OCI-LY7 (cell line): ENCODE results near the gene NT5C3A.

ENCODE experiments used
- CTCF ChIP-seq: fragments of 200-600 bp; sonication (generic); conservative IDR thresholded peaks from 2 replicates; pipeline ENCODE4 v1.5.1; 2014; ENCODE audit warnings: mild to moderate bottlenecking, antibody characterized with exemption, low read length, moderate library complexity, mixed read lengths
- EZH2phosphoT487 ChIP-seq: fragments of 200-600 bp; sonication (generic); IDR thresholded peaks from 2 replicates; pipeline ENCODE4 v1.6.1; 2018; ENCODE audit warnings: low read depth, borderline replicate concordance, mild to moderate bottlenecking, mixed run types, antibody characterized with exemption, low read length, moderate library complexity, mixed read lengths

GRCh38 chr7:33044986-33045385 lies 17.6 kb downstream of the NT5C3A start:
- TF ChIP-seq CTCF (no peak), EZH2phosphoT487 (no peak)
